ENCODE measurements around the gene ATP8A1.
"Not testable (repeated sequence)": the region's sequence is repeated elsewhere in the genome, so short reads cannot be mapped to it uniquely, and the experiment has no call there.

ATP8A1 gene

DNA sequence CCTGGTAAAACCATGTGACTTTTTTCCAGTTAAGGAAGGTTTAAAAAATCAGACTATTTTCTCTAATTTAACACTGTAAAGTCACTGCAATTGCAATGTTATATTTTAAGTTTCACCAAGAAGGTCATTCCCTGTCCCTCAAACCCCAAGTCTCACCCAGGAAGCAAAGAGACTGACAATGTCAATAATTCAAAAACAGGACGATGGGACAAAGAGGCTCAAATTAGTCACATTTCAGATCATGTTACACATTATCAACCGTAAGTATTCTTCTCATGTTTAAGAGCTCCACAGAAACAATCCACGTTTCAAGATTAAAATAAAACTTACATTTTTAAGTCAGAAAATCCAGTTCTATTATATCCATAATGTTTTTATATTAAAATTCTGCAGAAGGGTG, 246.5 kb downstream of the ATP8A1 start:
- DNase-seq (ENCODE audit: low read depth) = peak; percentile 11

DNA sequence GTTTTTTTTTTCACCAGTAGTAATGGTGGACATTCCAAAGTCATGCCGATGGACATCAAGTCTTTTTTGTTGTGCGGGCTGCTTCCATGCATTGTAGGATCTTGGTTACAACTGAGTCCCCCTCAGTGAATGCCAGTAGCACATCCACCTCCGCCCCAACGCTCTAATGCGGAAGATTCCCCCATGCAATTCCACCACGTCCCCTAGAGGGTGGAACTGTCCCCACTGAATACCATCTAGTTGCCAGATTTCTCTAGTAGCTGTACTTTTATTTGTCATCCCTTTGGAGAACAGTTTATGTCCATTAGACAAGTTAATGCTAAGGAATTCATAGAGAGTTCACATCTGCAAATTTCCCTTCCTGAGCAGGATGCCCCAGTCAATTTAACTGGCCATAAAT, 252.9 kb downstream of the ATP8A1 start:
- no peak for DNase-seq (ENCODE audit: low read depth)

- no peak for DNase-seq (ENCODE audit: low read depth)
These were observed 255.7 kb downstream of the ATP8A1 start for GRCh38 chr4:42401171-42401570.

DNA sequence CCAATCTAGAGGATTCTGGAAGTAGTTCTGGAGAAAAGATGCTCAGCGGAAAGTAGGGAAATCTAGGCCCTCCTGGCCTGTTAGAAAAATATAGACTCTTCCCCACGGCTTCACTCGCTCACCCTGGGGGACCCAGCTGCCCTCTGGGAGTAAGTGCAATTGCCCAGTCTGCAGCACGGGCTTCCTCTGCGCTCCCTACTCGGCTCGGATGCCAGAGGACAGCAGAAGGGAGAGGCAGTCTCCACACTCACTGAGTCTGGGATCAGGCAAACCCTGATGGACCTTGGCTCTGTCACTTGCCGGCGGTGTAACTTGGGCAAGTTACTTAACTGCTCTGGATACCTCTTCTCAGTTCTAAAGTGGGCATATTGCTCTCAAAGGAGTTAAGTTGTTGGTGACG, 257.5 kb downstream of the ATP8A1 start:
- DNase-seq (ENCODE audit: low read depth) = no peak

- DNase-seq (ENCODE audit: low read depth) = no peak
These were observed 258.0 kb downstream of the ATP8A1 start for GRCh38 chr4:42398871-42399331.

DNA sequence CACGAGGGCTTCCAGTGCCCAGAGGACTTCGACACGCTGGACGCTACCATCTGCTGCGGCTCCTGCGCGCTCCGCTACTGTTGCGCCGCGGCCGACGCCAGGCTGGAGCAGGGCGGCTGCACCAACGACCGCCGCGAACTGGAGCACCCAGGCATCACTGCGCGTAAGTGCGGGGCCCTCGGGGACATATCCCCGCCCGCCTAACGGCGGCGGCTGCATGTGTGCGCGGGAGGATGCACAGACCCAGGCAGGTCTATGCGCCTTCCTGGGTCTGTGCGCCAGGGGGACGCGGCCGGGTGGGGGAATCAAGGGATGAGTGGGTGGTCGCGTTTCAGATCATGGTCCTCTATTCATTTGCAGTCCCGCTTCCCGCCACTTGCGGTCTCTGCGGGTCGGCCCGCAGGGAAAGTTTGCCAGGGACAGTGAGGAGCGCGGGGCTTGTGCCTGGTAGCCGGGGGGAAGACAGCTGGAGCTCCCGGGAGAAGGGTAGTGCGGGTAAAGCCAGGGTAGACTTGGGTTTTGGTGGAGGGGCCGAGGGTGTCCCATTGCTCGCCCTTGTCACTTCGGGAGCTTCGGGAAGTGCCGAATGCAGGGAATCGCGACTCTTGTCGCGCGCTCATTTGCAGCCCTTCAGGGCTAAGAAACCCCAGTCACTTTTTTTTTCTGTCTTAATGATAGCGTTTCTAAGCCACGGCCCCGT, 258.6 kb downstream of the ATP8A1 start:
- DNase-seq (ENCODE audit: low read depth) = no peak

GRCh38 chr4:42397635-42398170, 259.2 kb downstream of the ATP8A1 start:
- DNase-seq (ENCODE audit: low read depth) = peak; percentile 31

- peak; percentile 17 for DNase-seq (ENCODE audit: low read depth)
These were observed 259.9 kb downstream of the ATP8A1 start, which contains the start of gene SHISA3 for GRCh38 chr4:42396752-42397634. SHISA3 (plus strand) TSS chr4:42397488; CDS start chr4:42398057, 569 bp downstream.

DNA sequence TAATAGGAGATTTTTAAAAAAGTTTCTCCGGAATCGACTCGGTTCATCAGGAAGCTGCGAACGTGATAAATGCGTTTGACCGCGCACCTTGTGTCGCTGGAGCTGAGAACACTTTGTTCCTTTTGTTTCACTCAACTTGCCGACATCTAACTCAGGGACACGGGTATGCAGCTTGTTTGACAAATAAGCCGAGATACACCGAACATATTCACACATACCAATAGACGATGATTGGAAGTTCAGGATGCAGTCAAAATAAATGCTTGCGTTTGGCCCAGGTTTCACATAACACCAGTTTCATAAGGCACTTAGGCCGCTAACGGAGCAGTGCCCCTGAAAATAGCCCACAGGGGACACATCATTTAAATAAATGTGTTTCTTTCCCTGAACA, 260.5 kb downstream of the ATP8A1 start:
- no peak for DNase-seq (ENCODE audit: low read depth)

DNA sequence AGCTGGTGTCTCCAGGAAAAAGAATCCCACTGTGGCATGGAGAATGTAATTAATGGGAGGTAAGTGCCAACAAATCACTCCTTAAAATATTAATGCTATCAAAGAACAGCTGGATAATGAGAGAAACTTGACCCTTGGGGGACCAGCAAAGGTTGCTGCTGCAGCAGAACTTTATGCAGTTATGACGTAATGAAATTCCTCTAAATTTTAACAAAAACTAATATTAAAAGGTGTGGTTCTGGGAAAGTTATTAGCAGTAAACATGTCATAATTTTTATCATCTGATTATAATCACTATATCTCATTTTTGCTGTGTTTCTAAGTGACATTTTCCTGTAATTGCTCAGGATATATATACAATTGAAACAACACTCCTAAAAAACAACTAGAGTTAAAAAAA, 261.3 kb downstream of the ATP8A1 start:
- no peak for DNase-seq (ENCODE audit: low read depth)

GRCh38 chr4:42392436-42392835, 264.5 kb downstream of the ATP8A1 start:
- no peak for DNase-seq (ENCODE audit: low read depth)

DNA sequence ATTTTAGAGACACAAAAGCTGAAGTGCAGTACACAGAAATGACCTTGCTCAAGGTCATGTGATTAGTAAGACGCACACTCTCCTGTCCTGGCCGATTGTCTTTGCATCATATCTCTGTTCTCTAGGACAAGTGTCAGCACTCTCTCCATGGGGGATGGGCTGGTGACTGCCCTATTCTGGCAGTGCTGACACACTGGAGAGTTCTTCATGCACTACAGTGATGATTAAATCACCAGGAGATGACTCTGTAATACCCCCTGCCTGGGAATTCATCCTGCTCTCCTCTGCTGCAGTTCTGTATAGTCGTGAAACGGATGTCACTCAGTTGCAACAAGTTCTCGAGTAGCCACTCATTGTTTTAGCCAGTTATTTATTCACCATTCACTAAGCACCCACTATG, 264.9 kb downstream of the ATP8A1 start:
- no peak for DNase-seq (ENCODE audit: low read depth)

GRCh38 chr4:42391355-42391664, 265.6 kb downstream of the ATP8A1 start:
- DNase-seq (ENCODE audit: low read depth) = no peak

DNA sequence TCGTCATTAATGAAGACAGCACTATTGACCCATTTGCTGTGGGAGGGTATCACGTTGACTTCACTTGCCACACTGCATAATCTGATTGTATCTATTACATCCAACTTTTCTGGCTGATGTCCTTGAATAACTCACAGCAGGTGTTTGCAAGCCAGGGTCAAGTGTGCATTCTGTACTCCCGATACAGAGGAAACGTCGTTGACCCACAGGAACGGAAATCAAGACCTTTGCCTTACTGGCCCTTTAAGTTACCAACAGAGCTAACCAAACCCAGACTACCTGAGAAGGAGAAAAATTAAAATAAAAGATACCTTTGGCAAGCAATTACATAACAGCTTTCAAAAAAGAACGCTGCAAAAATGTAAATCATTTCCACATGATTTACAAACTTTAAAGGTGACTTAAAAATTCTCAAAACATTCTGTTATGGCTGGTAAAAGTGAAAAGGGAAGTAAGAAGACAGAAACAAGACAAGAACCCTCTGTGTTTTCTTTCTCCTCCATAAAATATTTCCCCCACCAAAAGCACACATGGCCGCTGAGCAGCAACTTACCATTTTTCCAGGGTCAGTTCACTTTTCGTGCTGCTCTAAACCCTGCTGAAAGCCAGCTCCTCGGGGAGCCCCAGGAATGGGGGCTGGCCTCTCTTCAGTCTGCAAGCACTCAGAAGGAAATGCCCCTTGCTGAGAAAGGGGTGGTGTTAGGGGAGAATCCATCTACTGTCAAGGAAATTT, 266.1 kb downstream of the ATP8A1 start:
- no peak for DNase-seq (ENCODE audit: low read depth)

DNA sequence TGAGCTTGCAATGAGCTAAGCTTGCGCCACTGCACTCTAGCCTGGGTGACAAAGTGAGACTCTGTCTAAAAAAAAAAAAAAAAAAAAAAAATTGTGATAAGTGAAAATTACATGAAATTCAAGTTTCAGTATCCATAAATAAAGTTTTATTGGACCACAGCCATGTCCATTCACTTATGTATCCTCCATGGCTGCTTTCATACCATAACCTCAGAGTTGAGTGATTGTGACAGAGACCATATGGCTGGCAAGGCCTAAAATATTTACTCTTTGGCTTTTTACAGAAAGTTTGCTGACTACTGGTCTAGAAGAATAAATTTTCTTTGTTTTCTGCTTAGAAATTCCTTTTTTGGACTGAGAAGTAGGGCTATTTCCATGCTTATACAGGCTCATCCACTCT, 271.4 kb downstream of the ATP8A1 start:
- DNase-seq (ENCODE audit: low read depth) = no peak

DNA sequence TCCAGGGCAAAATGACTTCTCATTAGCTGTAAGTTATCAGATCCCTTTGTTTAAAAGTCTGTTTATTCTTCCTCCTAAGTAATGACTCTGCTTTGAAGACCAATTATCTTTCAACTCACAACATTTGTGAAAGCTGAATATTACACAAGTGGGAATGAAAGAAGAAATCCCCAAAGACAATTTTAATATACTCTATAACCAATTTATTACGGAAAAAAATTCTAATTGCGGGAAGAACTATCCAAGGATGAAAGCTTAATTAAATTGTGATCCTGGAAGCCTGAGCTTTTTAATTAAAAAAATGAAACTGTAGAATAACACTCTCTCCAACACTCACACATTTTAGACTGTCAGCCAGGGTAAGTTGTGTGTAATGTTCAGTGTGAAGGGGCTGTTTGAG, 275.2 kb downstream of the ATP8A1 start:
- no peak for DNase-seq (ENCODE audit: low read depth)

DNA sequence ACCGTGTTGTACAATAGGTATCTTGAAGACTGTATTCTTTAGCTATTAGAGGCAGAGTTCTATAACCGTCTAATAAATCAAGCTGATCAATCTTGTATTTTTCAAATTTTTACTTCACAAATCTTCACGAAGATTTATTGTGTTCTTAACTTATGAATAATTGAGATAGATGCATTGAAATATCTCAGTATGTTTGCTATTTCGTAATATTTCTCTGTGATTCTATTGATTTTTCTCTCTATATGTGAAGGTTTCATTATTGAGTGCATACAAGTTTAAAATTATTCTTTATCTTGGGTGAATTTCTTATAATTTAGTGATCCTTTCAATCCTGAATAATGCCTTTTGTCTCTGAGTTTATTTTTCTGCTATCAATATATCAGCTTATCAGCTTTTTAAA, 279.4 kb downstream of the ATP8A1 start:
- no peak for DNase-seq (ENCODE audit: low read depth)

DNA sequence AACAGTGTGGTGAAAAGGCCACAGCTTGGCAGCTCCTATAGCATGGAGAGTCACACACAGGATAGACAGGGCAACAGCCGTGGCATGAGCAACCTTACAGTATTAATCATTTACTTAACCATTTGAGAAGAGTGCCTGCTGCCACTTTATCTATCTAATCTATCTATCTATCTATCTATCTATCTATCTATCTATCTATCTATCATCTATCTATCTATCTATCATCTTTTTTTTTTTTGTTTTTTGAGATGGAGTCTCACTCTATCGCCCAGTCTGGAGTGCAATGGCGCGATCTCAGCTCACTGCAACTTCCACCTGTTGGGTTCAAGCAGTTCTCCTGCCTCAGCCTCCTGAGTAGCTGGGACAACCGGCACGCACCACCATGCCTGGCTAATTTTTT, 284.6 kb downstream of the ATP8A1 start:
- DNase-seq (ENCODE audit: low read depth) = not testable (repeated sequence)

GRCh38 chr4:42371305-42372252, 285.3 kb downstream of the ATP8A1 start:
- DNase-seq (ENCODE audit: low read depth) = peak; percentile 57

- no peak for DNase-seq (ENCODE audit: low read depth)
These were observed 287.4 kb downstream of the ATP8A1 start for GRCh38 chr4:42369489-42369888.

DNA sequence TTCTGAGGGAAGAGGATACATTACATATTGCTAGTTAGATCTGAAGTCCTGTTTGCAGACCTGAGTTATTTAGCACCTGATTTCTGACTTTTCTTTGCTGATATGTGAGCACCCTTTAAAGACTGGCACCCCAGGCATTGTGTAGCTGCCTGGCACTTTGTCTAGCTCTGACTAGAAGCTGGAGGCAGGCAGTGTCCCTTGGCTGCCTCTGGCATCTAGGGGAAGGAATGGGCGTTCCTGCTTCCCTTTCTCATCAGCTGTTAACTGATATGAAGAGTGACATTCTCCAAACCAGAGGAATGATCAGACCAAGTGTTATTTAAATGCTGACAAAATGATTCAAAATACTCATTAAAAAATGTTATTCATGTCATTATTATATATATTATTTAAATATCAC, 289.9 kb downstream of the ATP8A1 start:
- no peak for DNase-seq (ENCODE audit: low read depth)

Measured in iris pigment epithelial cell (primary cell).